Islet precursor cell (in vitro differentiated cells): ENCODE measurements around the gene APAF1.
"Not testable (repeated sequence)": the region's sequence is repeated elsewhere in the genome, so short reads cannot be mapped to it uniquely, and the experiment has no call there.

Source experiments
- DNase-seq: peaks from one replicate; pipeline ENCODE4 v3.0.0-alpha.2; 2018

The APAF1 gene

GRCh38 chr12:98644712-98645571 is at the start of gene APAF1, which contains the start of gene IKBIP:
Gene APAF1 (plus strand): TSS chr12:98645290. CDS start chr12:98648360, 3,070 bp downstream.
Gene IKBIP (minus strand): TSS chr12:98644788. CDS start chr12:98644701, 87 bp downstream.
- peak; percentile 99 for DNase-seq

DNA sequence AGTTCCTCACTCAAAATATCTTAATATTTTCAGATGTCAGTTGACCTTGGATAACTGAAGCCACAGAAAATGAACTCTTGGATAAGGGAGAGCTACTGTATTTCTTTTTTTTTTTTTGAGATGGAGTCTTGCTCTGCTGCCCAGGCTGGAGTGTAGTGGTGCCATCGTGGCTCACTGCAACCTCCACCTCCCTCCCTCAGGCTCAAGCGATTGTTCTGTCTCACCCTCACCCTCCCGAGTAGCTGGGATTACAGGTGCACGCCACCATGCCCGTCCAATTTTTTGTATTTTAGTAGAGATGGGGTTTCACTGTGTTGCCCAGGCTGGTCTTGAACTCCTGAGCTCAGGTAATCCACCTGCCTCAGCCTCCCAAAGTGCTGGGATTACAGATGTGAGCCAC is 47.8 kb upstream of the APAF1 start:
- DNase-seq: peak; percentile 24

GRCh38 chr12:98601924-98602323 is 43.2 kb upstream of the APAF1 start:
- DNase-seq: no peak

DNA sequence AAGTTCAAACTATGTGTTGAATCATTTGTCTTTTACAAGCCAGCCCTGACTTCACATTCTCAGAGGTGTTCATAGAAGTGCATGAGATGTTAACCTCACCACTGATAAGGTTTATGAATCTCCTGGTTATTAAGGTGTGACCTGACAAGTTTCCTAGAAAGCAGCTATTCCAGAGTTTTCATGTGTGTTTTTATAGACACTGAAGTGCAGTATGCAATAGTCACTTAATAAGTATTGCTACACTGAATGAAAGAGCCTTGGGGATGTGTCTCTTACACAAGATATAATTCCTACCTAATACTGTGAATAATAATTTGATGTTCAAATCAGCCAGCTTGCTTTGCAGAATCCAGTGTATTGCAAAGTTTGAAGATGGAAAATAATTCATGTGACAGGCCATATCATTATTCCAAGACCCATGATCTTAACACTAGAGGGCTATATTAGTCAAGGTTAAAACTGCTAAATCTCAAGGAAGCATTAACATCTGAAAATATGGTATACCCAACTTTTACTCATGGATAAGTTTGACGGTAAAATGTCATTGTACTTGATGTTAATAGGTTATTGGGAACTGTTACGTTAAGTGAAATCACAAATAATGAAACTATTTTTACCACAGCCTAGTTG is 38.6 kb upstream of the APAF1 start:
- no peak for DNase-seq

DNA sequence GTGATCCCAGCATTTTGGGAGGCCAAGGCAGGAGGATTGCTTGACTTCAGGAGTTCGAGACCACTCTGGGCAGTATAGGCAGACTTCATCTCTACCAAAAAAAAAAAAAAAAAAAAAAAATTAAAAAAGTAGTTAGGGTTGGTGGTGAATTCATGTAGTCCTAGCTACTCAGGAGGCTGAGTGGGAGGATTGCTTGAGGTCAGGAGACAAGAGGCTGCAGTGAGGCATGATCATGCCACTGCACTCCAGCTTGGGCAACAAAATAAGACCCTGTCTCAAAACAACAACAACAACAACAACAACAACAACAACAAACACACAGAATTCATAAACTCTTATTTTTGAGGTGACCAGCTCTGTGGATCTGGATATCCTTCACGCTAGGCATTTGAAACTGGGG is 34.5 kb upstream of the APAF1 start:
- no peak for DNase-seq

DNA sequence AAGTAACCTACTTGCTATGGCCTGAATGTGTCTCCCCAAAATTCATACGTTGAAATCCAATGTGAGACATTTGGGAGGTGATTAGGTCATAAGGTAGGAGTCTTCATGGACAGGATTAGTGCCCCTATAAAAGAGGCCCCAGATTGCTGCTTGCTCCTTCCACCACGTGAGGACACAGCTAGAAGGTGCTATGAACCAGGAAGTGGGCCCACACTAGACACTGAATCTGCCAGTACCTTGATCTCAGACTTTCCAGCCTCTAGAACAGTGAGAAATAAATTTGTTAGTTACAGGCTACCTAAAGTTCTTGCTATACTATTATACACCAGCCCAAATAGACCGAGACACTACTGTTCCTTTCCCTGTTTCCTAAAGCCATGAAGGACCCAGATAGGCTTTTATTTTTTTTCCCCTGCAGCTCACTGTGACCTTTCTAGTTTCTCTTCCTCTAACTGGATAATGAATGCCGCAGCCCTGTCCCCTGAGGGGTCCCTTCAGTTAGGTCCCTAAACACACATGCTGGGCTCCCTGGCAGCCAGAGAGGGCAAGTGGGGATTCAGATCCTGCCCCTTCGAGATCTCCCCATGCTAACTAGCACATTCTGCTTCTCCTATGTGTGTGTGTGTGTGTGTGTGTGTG is 32.3 kb upstream of the APAF1 start:
- no peak for DNase-seq

- DNase-seq: no peak
Measured at GRCh38 chr12:98618952-98619351, 26.1 kb upstream of the APAF1 start.

GRCh38 chr12:98635657-98636323 is 9.3 kb upstream of the APAF1 start:
- DNase-seq: no peak

DNA sequence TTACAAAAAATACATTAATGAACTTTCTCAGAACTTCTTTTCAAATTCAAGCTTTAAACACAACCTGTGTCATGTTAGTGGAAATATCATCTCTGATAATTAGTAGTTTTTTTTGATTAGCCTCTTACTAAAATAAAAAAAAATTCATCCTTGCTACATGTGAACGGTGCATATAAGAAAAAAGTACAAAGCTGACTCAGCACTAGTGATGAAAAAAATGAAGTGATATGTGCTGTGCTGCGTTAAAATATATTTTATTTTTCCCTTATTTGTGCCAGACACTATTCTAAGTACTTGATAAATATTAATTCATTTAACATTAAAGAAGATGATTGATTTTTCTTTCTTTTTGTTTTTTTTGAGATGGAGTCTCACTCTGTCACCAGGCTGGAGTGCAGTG is 8.0 kb upstream of the APAF1 start:
- DNase-seq: no peak

DNA sequence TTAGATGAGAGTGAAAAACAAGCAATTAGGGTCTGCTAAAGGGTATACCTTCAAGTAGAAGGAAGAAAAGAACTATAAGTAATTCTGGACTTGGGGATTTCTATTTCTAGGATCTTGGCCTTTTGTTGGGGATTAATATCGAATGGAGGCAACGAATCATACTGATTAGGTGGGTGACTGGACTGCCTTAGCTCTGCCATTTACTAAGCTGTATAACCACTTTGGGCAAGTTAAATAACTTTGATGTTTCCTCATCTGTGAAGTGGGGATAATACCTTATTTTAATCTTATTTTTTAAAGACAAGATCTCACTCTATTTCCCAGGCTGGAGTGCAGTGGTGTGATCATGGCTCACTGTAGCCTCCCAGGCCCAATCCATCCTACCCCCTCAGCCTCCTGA is 7.1 kb upstream of the APAF1 start:
- DNase-seq: no peak

DNA sequence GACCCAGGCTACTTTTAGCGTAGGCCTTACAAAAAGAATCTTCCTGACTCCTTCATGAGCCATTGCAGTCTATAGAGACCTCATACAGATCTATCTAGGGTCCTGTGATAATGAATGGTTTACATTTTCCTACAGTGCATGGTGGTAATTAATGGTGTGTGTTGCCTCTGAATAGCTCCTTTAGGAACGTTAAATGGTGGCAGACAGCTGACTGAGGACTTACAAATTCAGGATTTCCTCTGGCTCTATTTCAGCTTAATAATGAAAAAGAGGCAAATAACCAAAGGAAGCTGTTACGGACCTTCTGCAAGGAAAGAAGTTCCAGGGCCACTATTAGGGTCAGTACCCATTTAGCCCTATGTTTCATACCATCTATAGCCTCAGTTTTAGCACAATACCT is 5.6 kb upstream of the APAF1 start:
- no peak for DNase-seq

- DNase-seq: not testable (repeated sequence)
Measured at GRCh38 chr12:98642801-98643200, 2.3 kb upstream of the APAF1 start.

- DNase-seq: peak; percentile 94
Measured at GRCh38 chr12:98644433-98644711, 718 bp upstream of the APAF1 start.

DNA sequence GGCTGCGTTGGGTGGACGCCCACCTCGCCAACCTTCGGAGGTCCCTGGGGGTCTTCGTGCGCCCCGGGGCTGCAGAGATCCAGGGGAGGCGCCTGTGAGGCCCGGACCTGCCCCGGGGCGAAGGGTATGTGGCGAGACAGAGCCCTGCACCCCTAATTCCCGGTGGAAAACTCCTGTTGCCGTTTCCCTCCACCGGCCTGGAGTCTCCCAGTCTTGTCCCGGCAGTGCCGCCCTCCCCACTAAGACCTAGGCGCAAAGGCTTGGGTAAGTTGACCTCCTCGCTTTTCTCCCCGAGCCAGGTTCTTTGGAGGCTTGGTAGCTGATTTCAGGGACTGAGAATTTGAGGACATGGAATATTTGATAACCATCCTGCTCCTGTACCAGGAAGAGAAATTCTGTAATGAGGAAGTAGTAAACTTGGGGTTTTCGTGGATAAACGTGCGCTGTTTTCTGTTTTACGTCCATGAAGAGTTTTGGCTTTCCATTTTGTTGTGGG is 530 bp downstream of the APAF1 start:
- DNase-seq: peak; percentile 68

GRCh38 chr12:98646294-98647090 is 1.4 kb downstream of the APAF1 start:
- DNase-seq: no peak

DNA sequence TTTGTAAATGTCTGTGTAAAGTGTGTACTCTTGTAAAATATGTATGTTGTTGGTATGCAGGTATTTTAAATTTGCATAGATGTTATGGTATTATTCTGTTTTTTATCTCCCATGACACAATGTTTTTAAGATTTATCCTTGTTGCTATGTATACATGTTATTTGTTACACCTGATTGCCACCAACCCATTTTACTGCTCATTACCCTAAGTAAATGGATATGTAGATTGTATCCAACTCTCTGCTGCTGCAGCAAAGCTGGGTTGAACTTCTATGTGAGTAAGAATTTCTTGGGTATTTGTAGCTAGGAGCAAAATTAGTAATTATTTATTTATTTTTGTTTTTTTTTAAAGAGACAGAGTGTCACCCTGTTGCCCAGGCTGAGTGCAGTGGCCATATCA is 6.2 kb downstream of the APAF1 start:
- no peak for DNase-seq

- DNase-seq: no peak
Measured at GRCh38 chr12:98653866-98654493, 8.9 kb downstream of the APAF1 start.

- DNase-seq: no peak
Measured at GRCh38 chr12:98656289-98657101, 11.4 kb downstream of the APAF1 start.

GRCh38 chr12:98660521-98660920 is 15.4 kb downstream of the APAF1 start:
- DNase-seq: no peak

DNA sequence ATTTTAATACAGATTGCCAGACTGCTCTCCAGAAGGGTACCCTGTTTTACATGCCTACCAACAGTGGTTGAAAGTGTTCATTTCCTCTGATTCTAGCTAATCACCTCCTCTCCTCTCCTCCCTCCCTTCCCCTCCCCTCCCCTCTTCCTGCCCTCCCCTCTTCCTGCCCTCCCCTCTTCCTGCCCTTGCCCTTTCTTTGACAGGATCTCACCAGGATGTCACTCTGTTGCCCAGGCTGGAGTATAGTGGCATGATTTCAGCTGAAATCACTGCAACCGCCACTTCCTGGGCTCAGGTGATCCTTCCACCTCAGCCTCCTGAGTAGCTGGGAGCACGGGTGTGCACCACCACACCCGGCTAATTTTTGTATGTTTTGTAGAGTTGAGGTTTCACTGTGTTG is 24.7 kb downstream of the APAF1 start:
- DNase-seq: no peak

DNA sequence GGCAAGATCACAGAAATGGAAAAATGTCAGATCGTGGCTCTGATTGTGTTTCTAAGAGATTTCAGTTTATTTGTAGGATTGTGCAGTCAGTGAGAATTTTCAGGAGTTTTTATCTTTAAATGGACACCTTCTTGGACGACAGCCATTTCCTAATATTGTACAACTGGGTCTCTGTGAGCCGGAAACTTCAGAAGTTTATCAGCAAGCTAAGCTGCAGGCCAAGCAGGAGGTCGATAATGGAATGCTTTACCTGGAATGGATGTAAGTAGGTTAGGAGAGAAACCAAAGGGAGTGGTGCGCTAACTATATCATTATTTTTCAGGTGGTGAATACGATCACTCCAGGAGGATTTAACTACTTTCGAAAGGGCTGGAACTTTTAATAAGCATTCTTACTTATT is 26.4 kb downstream of the APAF1 start:
- no peak for DNase-seq
